AG10803 (cell line): ENCODE measurements around the gene CFI.
"Not testable (repeated sequence)": the region's sequence is repeated elsewhere in the genome, so short reads cannot be mapped to it uniquely, and the experiment has no call there.

Experiments used
- DNase-seq: peaks from one replicate; pipeline ENCODE4 v3.0.0; 2010; ENCODE audit warnings: low read depth
- H3K4me3 ChIP-seq: 2 replicates; pipeline ENCODE4 v1.5.1; 2011; ENCODE audit warnings: mild to moderate bottlenecking, low read length, control low read depth
- TF ChIP-seq, protein P1 (sequence below): conservative IDR thresholded peaks from 2 replicates; pipeline ENCODE4 v1.5.1; 2011; ENCODE audit warnings: mild to moderate bottlenecking, low read length, control low read depth, inconsistent platforms

Gene CFI

DNA sequence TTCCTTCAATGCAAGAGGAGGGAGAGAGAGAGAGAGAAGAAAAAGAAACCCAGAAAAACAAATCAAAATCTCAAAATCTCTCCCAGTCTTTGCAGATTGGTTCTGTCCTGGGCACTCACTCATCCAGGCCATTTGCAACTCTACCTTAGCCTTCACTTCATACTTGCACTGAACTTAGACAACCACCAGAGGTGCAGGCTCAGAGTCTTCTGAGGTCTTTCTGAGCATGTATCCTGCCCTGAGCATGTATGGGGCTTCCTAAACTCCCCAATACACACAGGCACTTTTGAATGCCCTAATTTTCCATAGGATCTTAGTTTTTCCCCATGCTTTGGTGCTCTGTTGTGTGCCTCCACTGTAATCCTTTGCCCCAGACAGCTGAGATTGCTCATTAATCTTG lies 2.9 kb downstream of the CFI start:
- TF ChIP-seq, protein P1, sequence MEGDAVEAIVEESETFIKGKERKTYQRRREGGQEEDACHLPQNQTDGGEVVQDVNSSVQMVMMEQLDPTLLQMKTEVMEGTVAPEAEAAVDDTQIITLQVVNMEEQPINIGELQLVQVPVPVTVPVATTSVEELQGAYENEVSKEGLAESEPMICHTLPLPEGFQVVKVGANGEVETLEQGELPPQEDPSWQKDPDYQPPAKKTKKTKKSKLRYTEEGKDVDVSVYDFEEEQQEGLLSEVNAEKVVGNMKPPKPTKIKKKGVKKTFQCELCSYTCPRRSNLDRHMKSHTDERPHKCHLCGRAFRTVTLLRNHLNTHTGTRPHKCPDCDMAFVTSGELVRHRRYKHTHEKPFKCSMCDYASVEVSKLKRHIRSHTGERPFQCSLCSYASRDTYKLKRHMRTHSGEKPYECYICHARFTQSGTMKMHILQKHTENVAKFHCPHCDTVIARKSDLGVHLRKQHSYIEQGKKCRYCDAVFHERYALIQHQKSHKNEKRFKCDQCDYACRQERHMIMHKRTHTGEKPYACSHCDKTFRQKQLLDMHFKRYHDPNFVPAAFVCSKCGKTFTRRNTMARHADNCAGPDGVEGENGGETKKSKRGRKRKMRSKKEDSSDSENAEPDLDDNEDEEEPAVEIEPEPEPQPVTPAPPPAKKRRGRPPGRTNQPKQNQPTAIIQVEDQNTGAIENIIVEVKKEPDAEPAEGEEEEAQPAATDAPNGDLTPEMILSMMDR = no peak
- DNase-seq = no peak
- no peak overlapping the region for H3K4me3 ChIP-seq

DNA sequence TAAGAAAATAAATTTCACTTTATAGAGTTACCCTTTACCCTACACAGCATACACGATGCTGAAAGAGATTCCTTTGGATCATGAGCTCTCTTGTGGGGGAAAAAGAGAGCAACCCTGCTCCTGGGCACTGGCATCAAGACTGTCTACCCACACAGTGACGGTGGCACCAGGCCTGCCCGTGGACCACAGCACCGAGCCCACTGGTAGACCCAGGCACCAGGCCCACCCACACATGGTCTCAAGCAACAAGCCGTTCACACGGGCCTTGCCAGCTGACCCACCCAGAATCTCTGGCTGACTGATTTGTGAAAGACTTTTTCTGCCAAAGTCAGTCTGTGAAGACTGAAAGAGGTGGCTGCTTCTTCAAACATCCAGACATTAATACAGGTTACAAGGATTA lies 6.7 kb downstream of the CFI start:
- H3K4me3 ChIP-seq = no peak overlapping the region
- DNase-seq = no peak
- TF ChIP-seq, protein P1 = no peak

DNA sequence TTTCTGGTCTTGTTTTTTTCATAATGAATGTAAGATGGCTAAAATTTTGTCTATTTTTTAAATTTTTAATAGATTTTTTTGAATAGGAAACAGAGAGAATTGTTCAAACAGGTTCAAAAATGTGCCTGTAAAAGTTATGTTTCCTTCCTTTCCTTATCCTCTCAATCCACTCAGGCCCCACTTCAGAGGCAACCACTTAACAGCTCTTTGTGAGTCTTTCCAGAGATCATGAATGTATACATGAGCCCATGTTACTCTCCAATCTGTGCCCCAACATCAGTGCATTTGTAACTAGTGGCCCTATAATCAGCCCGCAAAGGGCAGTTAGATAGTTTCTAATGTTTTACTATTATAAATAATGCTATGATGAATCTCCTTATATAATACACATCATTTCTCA lies 14.0 kb downstream of the CFI start:
- H3K4me3 ChIP-seq = no peak overlapping the region
- DNase-seq = no peak
- TF ChIP-seq, protein P1 = no peak

DNA sequence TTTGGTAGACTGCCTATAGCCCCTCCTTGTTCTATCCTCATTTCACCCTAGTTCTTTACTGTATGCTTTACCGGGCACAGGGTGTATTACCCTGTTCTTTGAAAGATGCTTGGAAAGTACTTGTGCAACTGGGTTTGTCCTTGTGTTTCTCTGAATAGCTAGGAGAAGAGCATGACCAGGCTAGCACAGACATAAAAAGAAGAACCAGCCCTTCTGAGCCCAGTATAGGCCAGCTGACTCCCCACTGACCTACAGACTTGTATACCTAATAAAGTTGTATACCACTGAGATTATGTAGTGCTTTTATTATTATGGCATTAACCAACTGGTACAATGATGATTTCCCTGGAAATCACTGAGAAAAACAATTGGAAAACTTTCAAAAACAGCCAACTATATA lies 15.0 kb downstream of the CFI start:
- TF ChIP-seq, protein P1 = no peak
- DNase-seq = no peak
- no peak overlapping the region for H3K4me3 ChIP-seq

DNA sequence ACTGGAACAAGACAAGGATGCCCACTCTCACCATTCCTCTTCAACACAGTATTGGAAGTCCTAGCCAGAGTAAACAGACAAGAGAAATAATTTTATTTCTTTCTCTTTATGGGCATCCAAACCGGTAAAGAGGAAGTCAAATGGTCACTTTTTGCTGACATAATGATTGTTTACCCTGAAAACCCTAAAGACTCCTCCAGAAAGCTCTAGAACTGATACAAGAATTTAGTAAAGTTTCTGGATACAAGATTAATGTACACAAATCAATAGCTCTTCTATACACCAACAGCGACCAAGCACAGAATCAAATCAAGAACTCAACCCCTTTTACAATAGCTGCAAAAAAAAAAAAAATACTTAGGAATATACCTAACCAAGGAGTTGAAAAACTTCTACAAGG lies 19.7 kb downstream of the CFI start:
- H3K4me3 ChIP-seq, DNase-seq: not testable (repeated sequence)

DNA sequence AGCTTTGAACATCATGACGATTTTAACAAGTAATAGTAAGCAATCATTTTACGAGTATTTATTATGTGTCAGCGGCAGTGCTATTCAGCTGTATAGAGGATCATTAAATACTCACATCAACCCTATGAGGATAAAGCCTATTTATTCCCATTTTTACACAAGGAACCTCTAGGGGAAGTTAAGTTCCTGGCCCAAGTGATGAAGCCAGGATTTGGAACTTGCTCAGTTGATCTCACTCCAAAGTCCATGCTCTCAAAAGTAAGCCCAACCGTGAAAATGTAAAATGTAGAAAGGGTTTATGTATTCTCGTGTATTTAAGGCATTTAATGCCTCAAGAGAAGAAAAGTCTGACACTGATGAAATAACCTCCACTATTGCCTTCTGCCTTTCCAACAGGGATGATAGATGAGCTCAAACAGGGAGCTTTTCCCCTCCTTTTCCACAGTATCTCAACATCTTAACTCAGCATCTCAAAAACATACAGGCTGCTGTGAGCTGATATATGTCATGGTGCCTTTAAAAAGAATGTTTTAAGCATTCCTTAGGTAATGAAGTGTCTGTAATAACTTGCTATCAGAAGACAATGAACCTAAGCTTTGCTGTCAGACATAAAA lies 36.9 kb downstream of the CFI start:
- no peak overlapping the region for H3K4me3 ChIP-seq
- DNase-seq = no peak
- TF ChIP-seq, protein P1 = no peak

DNA sequence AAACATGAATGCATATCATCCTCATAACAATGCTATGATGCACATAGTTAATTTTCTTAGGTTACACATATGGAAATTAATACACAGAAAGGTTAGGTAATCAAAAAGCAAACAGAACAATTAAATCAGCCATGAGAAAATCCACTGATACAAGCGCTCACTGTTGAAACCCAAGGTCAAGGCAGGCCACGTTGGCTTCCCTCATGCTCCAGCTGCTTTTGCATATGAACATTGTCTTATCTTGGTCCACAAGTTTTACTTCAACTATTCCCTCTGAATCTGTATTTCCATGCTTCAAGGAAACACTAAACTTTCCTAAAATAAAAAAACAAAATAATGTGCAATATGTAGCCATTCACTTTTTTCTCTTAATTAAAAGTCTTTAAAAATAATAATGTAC lies 37.4 kb downstream of the CFI start:
- TF ChIP-seq, protein P1 = no peak
- no peak for DNase-seq
- H3K4me3 ChIP-seq = no peak overlapping the region

DNA sequence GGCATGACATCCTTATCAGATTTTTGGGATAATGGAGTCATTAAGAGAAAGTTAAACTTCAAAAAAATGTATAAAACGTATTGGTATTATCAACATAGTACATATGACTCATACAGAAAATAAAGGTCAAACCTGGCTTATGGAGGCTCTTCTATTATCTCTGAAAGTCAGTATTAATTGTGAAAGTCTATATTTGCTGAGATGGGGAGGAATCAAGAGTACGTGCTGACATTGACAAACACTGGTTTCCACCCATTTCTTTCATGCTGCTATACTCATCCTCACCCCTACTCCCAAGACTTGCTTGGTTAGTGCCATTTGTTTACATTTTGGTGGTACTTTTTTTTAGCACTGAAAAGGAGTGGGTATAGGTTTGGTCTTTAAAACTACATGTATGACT lies 41.1 kb downstream of the CFI start:
- TF ChIP-seq, protein P1 = no peak
- H3K4me3 ChIP-seq = no peak overlapping the region
- no peak for DNase-seq
